ENCODE data around the gene KITLG.

DNA sequence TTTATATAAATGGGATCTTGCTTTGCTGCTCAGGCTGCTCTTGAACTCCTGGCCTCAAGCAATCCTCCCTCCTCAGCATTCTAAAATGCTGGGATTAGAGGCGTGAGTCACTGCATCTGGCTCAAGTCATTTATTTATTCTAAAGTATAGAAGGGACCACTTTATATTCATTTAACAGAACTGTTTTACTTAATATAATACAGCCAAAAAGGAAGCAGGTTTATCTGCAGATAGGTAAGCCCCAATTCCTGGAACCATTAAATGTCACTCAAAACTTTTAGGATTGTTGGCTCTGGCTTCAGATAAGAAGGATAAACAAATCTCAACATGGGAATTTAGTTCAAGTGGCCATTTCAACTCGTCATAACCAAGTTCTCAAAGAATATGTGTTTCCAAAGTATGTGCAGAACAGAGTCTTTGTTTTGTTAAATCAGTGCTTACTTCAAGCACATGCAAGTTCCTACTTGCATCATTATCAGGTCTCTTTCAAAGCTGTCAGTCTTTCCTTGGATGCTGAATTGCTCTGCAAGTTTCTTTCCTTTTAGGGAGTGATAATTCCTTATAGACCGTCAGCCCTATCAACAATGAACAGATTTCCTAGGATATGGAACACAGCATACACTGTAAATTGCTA is 60.4 kb downstream of the KITLG start:
- TF ChIP-seq EZH2 (IDR thresholded peaks at IDR 0.05; ENCODE audit: low read depth, unreplicated experiment), result no peak
- TF ChIP-seq, protein P1, sequence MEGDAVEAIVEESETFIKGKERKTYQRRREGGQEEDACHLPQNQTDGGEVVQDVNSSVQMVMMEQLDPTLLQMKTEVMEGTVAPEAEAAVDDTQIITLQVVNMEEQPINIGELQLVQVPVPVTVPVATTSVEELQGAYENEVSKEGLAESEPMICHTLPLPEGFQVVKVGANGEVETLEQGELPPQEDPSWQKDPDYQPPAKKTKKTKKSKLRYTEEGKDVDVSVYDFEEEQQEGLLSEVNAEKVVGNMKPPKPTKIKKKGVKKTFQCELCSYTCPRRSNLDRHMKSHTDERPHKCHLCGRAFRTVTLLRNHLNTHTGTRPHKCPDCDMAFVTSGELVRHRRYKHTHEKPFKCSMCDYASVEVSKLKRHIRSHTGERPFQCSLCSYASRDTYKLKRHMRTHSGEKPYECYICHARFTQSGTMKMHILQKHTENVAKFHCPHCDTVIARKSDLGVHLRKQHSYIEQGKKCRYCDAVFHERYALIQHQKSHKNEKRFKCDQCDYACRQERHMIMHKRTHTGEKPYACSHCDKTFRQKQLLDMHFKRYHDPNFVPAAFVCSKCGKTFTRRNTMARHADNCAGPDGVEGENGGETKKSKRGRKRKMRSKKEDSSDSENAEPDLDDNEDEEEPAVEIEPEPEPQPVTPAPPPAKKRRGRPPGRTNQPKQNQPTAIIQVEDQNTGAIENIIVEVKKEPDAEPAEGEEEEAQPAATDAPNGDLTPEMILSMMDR (conservative IDR thresholded peaks at IDR 0.05; ENCODE audit: low read depth in 2 of 2), result no peak
- no peak for TF ChIP-seq JUNB (IDR thresholded peaks at IDR 0.05; ENCODE audit: unreplicated experiment)

All from GM23338 (cell line).